Measurements from ENCODE around the gene ADGRE1. TPM values are rescaled to one million over a fixed set of nuclear protein-coding genes. Genes with fewer than 3 reads are reported as not detected.

The ADGRE1 gene
- total RNA-seq, 2 experiments from 2014 or later, result 1.2 to 1.5 TPM

GRCh38 chr19:6971366-6971765 is 84.0 kb downstream of the ADGRE1 start:
- Mint-ChIP-seq H3K36me3 (ENCODE audit: low read depth) (no peaks in the 10 kb centered on the region), H3K4me1 (peaks cover 7% of the 10 kb centered on the region), H3K9me3 (peaks cover 2% of the 10 kb centered on the region), H3K4me3 (no peak overlapping the region), H3K27ac (no peak overlapping the region), H3K27me3 (no peaks in the 10 kb centered on the region)
- no peak for DNase-seq
- CTCF ChIA-PET, result interaction anchor here (0.6 kb wide), 1 partner anchor 33 kb away, joined by 4 read pairs; no protein-coding TSS in a partner anchor
- POLR2A ChIA-PET, result interaction anchor here (0.6 kb wide), 1 partner anchor 68 kb away, joined by 3 read pairs; no protein-coding TSS in a partner anchor

GRCh38 chr19:6976197-6976596 is 88.8 kb downstream of the ADGRE1 start:
- POLR2A ChIA-PET, result no interaction called here
- Mint-ChIP-seq H3K27ac (no peak overlapping the region), H3K9me3 (peaks cover 22% of the 10 kb centered on the region), H3K4me1 (peaks cover 2% of the 10 kb centered on the region), H3K36me3 (ENCODE audit: low read depth) (peaks cover 19% of the 10 kb centered on the region), H3K27me3 (no peaks in the 10 kb centered on the region), H3K4me3 (no peak overlapping the region)
- CTCF ChIA-PET, result no interaction called here
- no peak for DNase-seq

- no peak overlapping the region for H3K27ac Mint-ChIP-seq
- peaks cover 2% of the 10 kb centered on the region for H3K4me1 Mint-ChIP-seq
- ChIA-PET POLR2A (no interaction called here), CTCF (no interaction called here)
- no peak for DNase-seq
- H3K36me3 Mint-ChIP-seq (ENCODE audit: low read depth), result peaks cover 22% of the 10 kb centered on the region
- H3K9me3 Mint-ChIP-seq, result peaks cover 40% of the 10 kb centered on the region
- no peak overlapping the region for H3K4me3 Mint-ChIP-seq
- H3K27me3 Mint-ChIP-seq, result no peaks in the 10 kb centered on the region
Observed at GRCh38 chr19:6979399-6979798, 92.0 kb downstream of the ADGRE1 start.

- peaks cover 2% of the 10 kb centered on the region for H3K4me1 Mint-ChIP-seq
- no peaks in the 10 kb centered on the region for H3K27me3 Mint-ChIP-seq
- ChIA-PET POLR2A (no interaction called here), CTCF (no interaction called here)
- no peak overlapping the region for H3K27ac Mint-ChIP-seq
- no peak for DNase-seq
- no peak overlapping the region for H3K4me3 Mint-ChIP-seq
- H3K9me3 Mint-ChIP-seq, result peaks cover 41% of the 10 kb centered on the region
- H3K36me3 Mint-ChIP-seq (ENCODE audit: low read depth), result peaks cover 18% of the 10 kb centered on the region
Observed at GRCh38 chr19:6983448-6983847, 96.1 kb downstream of the ADGRE1 start.

- H3K27ac Mint-ChIP-seq, result no peak overlapping the region
- peaks cover 16% of the 10 kb centered on the region for H3K36me3 Mint-ChIP-seq (ENCODE audit: low read depth)
- POLR2A ChIA-PET, result no interaction called here
- H3K4me1 Mint-ChIP-seq, result no peaks in the 10 kb centered on the region
- H3K4me3 Mint-ChIP-seq, result no peak overlapping the region
- H3K27me3 Mint-ChIP-seq, result no peaks in the 10 kb centered on the region
- DNase-seq, result no peak
- CTCF ChIA-PET, result interaction anchor here (0.5 to 0.7 kb wide), 2 partner anchors 14 to 531 kb away, joined by 3 read pairs; no protein-coding TSS in a partner anchor
- peaks cover 31% of the 10 kb centered on the region for H3K9me3 Mint-ChIP-seq
Observed at GRCh38 chr19:6987850-6988249, 100.5 kb downstream of the ADGRE1 start.

- H3K27me3 Mint-ChIP-seq, result no peaks in the 10 kb centered on the region
- no peak for DNase-seq
- ChIA-PET POLR2A (no interaction called here), CTCF (interaction anchor here (0.5 to 0.7 kb wide), 2 partner anchors 14 to 531 kb away, joined by 3 read pairs; no protein-coding TSS in a partner anchor)
- H3K4me1 Mint-ChIP-seq, result no peaks in the 10 kb centered on the region
- no peak overlapping the region for H3K4me3 Mint-ChIP-seq
- H3K36me3 Mint-ChIP-seq (ENCODE audit: low read depth), result peaks cover 16% of the 10 kb centered on the region
- peaks cover 28% of the 10 kb centered on the region for H3K9me3 Mint-ChIP-seq
- no peak overlapping the region for H3K27ac Mint-ChIP-seq
Observed at GRCh38 chr19:6988257-6988656, 100.9 kb downstream of the ADGRE1 start.

Other genes starting within 250 kb of the ADGRE1 start
- gene TNFSF14, start 217.4 kb upstream of the ADGRE1 start, total RNA-seq, result 10 to 100 TPM; 20.2 to 20.8 TPM
- not detected for gene C3, start 166.9 kb upstream of the ADGRE1 start, total RNA-seq
- 10 to 100 TPM; 64.6 TPM for gene GPR108, start 150.0 kb upstream of the ADGRE1 start, total RNA-seq
- 10 to 100 TPM; 11.1 to 11.2 TPM for gene TRIP10, start 147.9 kb upstream of the ADGRE1 start, total RNA-seq
- gene SH2D3A, start 120.1 kb upstream of the ADGRE1 start, total RNA-seq, result 10 to 100 TPM; 31.5 to 35.2 TPM
- 100 to 1,000 TPM; 123 to 132 TPM for gene VAV1, start 114.9 kb upstream of the ADGRE1 start, total RNA-seq
- gene MBD3L2B, start 133.9 kb downstream of the ADGRE1 start, total RNA-seq, result not detected
- not detected for gene MBD3L5, start 143.0 kb downstream of the ADGRE1 start, total RNA-seq
- gene MBD3L4, start 152.6 kb downstream of the ADGRE1 start, total RNA-seq, result not detected
- not detected for gene MBD3L2, start 161.7 kb downstream of the ADGRE1 start, total RNA-seq
- gene MBD3L3, start 171.1 kb downstream of the ADGRE1 start, total RNA-seq, result not detected
- 10 to 100 TPM; 19.3 to 20.7 TPM for gene ZNF557, start 182.1 kb downstream of the ADGRE1 start, total RNA-seq

All from activated CD4-positive, alpha-beta T cell treated with anti-CD3 and anti-CD28 coated beads, Interleukin-2, amount 10 ng/mL, durations not matched to agents 7 days and 5 days (primary cell).